Body of pancreas (tissue), 4 donors: ENCODE measurements around the gene UBE2G2. TPM values are rescaled to one million over a fixed set of nuclear protein-coding genes. Genes with fewer than 3 reads are reported as not detected.

Experiments used
- ATAC-seq: fragments of 150-250 bp; one replicate; pipeline ENCODE4 v1.9.1; 2016
- DNase-seq, 4 donors: peaks; one replicate each; pipeline ENCODE4 v3.0.0-alpha.2; 2019
- H3K27ac ChIP-seq, 4 donors: fragments of 200-600 bp; sonication (generic); 1 replicate in 3 of 4; 2 replicates in 1 of 4; pipeline versions ENCODE4 v1.5.1 to v1.6.1; 2016 to 2019; ENCODE audit warnings: mild to moderate bottlenecking in 1 of 4, mixed read lengths in 1 of 4, moderate library complexity in 1 of 4
- H3K27me3 ChIP-seq, 2 donors: fragments of 200-600 bp; sonication (generic); one replicate each; pipeline ENCODE4 v1.6.0; 2016; ENCODE audit warnings: mild to moderate bottlenecking in 1 of 2
- H3K36me3 ChIP-seq, 2 donors: fragments of 200-600 bp; sonication (generic); replicated peaks in 1 of 2; 2 replicates each; pipeline ENCODE4 v1.5.1; 2016; ENCODE audit warnings: low read depth in 2 of 2; ENCODE audit not compliant: insufficient read depth in 1 of 2
- H3K4me1 ChIP-seq: fragments of 200-600 bp; sonication (generic); one replicate; pipeline ENCODE4 v1.6.0; 2016
- H3K4me3 ChIP-seq, 2 donors: fragments of 200-600 bp; sonication (generic); 1 replicate in 1 of 2; 2 replicates in 1 of 2; pipeline ENCODE4 v1.5.1; 2016 to 2019
- H3K9me3 ChIP-seq, 3 donors: fragments of 200-600 bp; sonication (generic); 1 replicate in 2 of 3; 2 replicates in 1 of 3; pipeline ENCODE4 v1.5.1; 2016
- CTCF ChIP-seq, 7 experiments: fragments of 450-650 bp in 4 of 7; fragments of 200-600 bp in 3 of 7; sonication (generic) in 3 of 7; IDR thresholded peaks; one replicate each; pipeline ENCODE4 v1.5.1; 2016 to 2019; ENCODE audit warnings: antibody characterized with exemption in 7 of 7
- POLR2A ChIP-seq, 3 donors: fragments of 450-650 bp; IDR thresholded peaks; one replicate each; pipeline ENCODE4 v1.6.1; 2016; ENCODE audit warnings: antibody characterized with exemption in 3 of 3, mild to moderate bottlenecking in 2 of 3
- WGBS, 2 donors: methylation state at CpG; one replicate each; pipeline ENCODE4 v1.1.5; 2017; 5-methylcytosine and 5-hydroxymethylcytosine counted together
- intact Hi-C: fragments of 100-400 bp; cut with DNase I; formaldehyde crosslinking; loops from one replicate; pipeline ENCODE4 v1.15.1; 2023
- total RNA-seq, 2 donors: library from RNA; depleted of rRNA; stranded (reverse); fragments of >200 nt; gene quantifications; one replicate each; pipeline ENCODE4 v1.1.0, GENCODE V29; 2016

Gene UBE2G2
- total RNA-seq, 2 donors from 2014 or later = 61.7 to 64.3 TPM

DNA sequence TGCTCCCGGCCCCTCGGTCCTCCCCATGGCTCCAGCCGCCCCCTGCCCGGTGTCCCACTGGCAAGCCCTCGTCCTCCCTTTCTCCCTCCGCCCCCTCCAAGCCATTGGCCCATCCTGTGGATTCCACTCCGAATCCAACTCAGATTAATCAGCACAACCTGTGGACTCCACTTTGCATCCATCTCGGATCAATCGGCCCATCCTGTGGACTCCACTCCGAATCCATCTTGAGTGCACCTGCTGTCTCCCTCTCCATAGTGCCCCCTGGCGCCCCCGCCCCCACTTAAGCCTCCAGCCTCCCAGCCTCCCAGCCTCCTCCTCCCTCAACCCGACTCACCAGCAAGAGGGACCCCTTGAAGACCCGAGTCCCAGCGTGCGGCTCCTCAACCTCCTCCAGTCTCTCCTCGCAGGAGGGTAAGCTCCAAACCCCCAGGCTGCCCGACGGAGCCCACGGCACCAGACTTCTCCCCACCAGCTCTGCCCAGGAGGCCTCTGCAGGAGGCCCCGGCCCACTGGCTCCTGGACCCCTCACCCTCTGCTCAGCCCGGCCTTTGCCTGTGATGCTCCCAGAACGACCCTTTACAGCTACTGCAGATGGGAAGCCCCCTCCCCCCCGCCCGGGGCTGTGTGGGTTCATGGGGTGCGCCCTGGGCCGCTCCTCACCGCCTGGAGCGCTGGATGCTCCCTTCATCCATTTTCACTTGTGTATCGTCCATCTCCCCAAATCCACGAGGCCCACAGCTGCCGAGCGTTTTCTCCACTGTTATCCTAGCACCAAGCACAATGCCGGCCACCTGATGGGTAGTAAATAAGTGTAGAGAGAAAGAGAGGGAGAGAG lies 49.6 kb downstream of the UBE2G2 start:
- DNase-seq (no peak), ATAC-seq (no peak)
- Histone ChIP-seq H3K27me3 (no peaks in the 10 kb centered on the region), H3K27ac (no peak overlapping the region), H3K36me3 (no peaks in the 10 kb centered on the region), H3K4me3 (no peak overlapping the region), H3K4me1 (no peaks in the 10 kb centered on the region), H3K9me3 (no peaks in the 10 kb centered on the region)
- no peak for TF ChIP-seq POLR2A (IDR thresholded peaks at IDR 0.05)
- no peak for TF ChIP-seq CTCF (IDR thresholded peaks at IDR 0.05)
- intact Hi-C loops = no loop called here
- 66 to 69% methylated on average over 30 to 33 of the region's 34 CpGs for WGBS, 2 donors

- Histone ChIP-seq H3K36me3 (no peaks in the 10 kb centered on the region), H3K4me1 (no peaks in the 10 kb centered on the region), H3K27me3 (no peaks in the 10 kb centered on the region), H3K27ac (no peak overlapping the region), H3K9me3 (no peaks in the 10 kb centered on the region), H3K4me3 (no peak overlapping the region)
- TF ChIP-seq CTCF (IDR thresholded peaks at IDR 0.05) = no peak
- no peak for TF ChIP-seq POLR2A (IDR thresholded peaks at IDR 0.05)
- intact Hi-C loops = no loop called here
- 77 to 82% methylated on average over 3 to 24 of the region's 24 CpGs for WGBS, 2 donors
- ATAC-seq = no peak
- no peak for DNase-seq
Observed at GRCh38 chr21:44751186-44751798, 50.3 kb downstream of the UBE2G2 start.

DNA sequence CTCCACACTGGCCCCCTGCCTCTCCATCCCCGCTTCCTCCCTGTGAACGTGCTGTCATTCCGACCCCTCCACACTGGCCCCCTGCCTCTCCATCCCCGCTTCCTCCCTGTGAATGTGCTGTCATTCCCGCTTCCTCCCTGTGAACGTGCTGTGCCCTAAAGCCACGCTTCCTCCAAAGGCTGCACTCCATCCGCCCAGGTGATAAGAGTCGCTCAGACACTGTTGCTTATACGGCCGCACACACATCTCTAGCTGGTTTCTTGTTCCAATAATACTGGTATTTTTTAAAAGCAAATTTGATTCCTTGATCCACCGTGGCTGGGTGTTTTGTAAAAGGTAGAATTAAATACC lies 51.0 kb downstream of the UBE2G2 start:
- H3K9me3 ChIP-seq = no peaks in the 10 kb centered on the region
- H3K27me3 ChIP-seq = no peaks in the 10 kb centered on the region
- WGBS, 2 donors = 26 to 54% methylated on average over 12 of the region's 12 CpGs
- no peak overlapping the region for H3K27ac ChIP-seq
- no peak for TF ChIP-seq CTCF (IDR thresholded peaks at IDR 0.05)
- H3K4me3 ChIP-seq = no peak overlapping the region
- intact Hi-C loops = no loop called here
- ATAC-seq = no peak
- no peaks in the 10 kb centered on the region for H3K36me3 ChIP-seq
- DNase-seq = no peak
- H3K4me1 ChIP-seq = no peaks in the 10 kb centered on the region

DNA sequence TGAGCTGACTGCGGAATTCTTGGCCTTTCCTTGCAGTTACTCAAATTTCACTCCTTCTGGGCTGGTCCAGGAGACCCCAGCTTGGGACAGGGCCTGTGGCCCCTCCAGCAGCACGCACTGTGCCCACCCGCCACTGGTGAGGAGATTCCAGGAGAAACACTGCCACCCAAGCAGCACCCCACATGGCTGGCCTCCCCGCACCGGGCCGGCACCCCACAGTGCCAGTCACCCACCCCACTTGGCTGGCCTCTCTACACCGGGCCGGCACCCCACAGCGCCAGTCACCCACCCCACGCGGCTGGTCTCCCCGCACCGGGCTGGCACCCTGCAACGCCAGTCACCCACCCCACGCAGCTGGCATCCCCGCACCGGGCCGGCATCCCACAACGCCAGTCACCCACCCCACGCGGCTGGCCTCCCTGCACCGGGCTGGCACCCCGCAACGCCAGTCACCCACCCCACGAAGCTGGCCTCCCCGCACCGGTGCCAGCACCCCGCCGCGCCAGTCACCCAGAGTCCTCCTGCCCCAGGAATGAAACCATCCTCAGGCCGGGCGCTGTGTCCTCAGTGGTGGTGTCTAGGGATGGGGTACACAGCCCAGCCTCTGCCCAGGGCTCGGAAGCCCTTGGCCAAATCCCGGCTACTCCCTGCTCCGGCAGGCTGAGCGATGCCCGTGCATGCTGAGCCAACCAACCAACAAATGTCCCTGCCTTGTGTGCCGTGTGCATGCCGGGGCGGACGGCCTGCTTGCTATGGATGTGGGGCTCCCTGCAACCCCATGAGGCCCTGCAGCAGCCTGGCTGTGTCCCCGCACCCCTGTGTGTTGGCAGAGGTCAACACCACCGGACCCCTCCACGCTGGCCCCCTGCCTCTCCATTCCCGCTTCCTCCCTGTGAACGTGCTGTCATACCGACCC lies 51.6 kb downstream of the UBE2G2 start:
- no peak for TF ChIP-seq CTCF (IDR thresholded peaks at IDR 0.05)
- no peak for TF ChIP-seq POLR2A (IDR thresholded peaks at IDR 0.05)
- H3K9me3 ChIP-seq = no peaks in the 10 kb centered on the region
- no peaks in the 10 kb centered on the region for H3K4me1 ChIP-seq
- intact Hi-C loops = no loop called here
- no peaks in the 10 kb centered on the region for H3K36me3 ChIP-seq
- no peak overlapping the region for H3K4me3 ChIP-seq
- ATAC-seq = no peak
- H3K27me3 ChIP-seq = no peaks in the 10 kb centered on the region
- DNase-seq = no peak
- no peak overlapping the region for H3K27ac ChIP-seq
- 79 to 82% methylated on average over 38 to 42 of the region's 47 CpGs for WGBS, 2 donors
